ENCODE data around the gene FUT3.

Gene FUT3

DNA sequence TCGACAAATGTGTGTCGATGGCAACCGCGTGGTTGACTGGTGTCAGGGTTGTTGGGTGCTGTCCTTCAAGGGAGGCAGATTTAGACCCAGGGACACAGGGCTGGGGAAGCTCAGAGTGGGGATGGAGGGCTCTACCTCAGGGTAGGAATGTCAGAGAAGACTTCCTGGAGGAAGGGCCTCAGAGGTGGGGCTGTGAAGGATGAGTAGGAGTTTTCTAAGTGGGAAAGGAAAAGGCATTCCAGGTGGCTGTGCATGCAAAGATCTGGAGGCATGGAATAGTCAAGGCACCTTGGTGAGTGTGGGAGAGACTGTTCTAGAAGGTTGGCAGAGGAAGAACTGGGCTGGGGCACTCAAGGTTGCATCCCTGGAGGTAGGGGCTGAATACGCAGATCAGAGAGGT is 44.3 kb downstream of the FUT3 start:
- TF ChIP-seq, protein P1, sequence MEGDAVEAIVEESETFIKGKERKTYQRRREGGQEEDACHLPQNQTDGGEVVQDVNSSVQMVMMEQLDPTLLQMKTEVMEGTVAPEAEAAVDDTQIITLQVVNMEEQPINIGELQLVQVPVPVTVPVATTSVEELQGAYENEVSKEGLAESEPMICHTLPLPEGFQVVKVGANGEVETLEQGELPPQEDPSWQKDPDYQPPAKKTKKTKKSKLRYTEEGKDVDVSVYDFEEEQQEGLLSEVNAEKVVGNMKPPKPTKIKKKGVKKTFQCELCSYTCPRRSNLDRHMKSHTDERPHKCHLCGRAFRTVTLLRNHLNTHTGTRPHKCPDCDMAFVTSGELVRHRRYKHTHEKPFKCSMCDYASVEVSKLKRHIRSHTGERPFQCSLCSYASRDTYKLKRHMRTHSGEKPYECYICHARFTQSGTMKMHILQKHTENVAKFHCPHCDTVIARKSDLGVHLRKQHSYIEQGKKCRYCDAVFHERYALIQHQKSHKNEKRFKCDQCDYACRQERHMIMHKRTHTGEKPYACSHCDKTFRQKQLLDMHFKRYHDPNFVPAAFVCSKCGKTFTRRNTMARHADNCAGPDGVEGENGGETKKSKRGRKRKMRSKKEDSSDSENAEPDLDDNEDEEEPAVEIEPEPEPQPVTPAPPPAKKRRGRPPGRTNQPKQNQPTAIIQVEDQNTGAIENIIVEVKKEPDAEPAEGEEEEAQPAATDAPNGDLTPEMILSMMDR (IDR thresholded peaks at IDR 0.05; ENCODE audit: low read depth, low read length, missing control alignments), result no peak

DNA sequence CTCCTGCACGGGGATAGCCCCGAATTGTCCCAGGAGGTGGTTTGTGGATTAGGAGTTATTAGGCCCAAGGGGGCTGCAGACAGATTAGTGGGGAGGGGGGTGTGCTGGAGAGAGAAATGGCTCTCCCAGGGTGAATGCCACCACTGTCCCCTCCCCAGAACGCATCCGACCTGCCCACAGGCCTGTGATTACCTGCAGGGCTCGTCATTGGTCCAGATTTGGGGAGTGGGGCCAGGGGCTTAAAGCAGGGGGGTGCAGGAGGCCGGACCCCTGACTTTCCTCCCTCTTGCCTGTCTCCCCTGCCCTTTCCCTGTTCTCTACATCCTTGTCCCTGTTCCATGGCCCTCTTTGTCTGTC is 45.1 kb downstream of the FUT3 start:
- no peak overlapping the region for H3K4me3 ChIP-seq (ENCODE audit: low read depth, low read length)
- in situ Hi-C loops (cut with HindIII; ENCODE audit: low pct_ligation_motif_present, low sequenced_read_pairs), result no loop called here
- TF ChIP-seq, protein P1 (IDR thresholded peaks at IDR 0.05; ENCODE audit: low read depth, low read length, missing control alignments), result no peak
- no peaks in the 10 kb centered on the region for H3K36me3 ChIP-seq (replicated peaks)
- no peak overlapping the region for H3K27ac ChIP-seq
- no peak for DNase-seq
- H3K27me3 ChIP-seq (replicated peaks), result peaks cover 15% of the 10 kb centered on the region

More for the DNA sequence above, 44.3 kb downstream of the FUT3 start:
- H3K4me3 ChIP-seq (ENCODE audit: low read depth, low read length), result no peak overlapping the region
- no peak overlapping the region for H3K27ac ChIP-seq
- no peak for DNase-seq
- peaks cover 15% of the 10 kb centered on the region for H3K27me3 ChIP-seq (replicated peaks)
- no peaks in the 10 kb centered on the region for H3K36me3 ChIP-seq (replicated peaks)
- in situ Hi-C loops (cut with HindIII; ENCODE audit: low pct_ligation_motif_present, low sequenced_read_pairs), result no loop called here

DNA sequence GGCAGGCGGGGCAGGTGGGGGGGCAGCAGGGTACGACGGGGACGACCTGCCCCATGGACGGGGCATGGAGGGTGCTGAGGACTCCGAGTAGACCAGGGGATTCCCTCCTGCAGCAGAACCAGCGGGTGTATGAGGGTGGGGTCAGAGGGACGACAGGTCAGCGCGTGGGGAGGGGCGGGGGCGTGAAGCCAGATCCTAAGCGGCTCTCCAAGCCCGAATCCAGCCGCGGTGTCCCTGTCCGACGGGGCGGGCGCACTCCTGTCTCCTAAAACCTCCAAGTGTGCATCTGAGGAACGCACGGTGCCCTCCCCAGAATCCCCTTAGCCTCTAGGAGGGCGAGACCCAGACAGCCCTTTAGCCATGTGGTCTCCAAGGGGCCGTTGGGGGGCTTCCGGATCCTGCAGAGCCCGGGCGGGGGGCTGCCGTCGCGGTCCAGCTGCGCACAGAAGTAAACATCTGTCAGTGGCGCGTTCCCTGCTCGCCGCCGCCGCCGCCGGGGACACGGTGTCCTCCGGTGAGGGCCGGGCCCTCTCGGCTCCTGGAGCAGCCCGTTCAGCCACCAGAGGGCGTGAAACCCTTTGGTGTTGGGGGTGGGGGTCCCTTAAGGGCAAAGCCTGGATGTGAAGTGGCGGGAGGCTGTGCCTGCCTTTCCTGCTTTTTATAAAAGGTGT is 45.7 kb downstream of the FUT3 start:
- TF ChIP-seq, protein P1 (IDR thresholded peaks at IDR 0.05; ENCODE audit: low read depth, low read length, missing control alignments), result peak; percentile 83
- H3K27me3 ChIP-seq (replicated peaks), result peaks cover 15% of the 10 kb centered on the region
- no peak overlapping the region for H3K27ac ChIP-seq
- no peaks in the 10 kb centered on the region for H3K36me3 ChIP-seq (replicated peaks)
- peak; percentile 33 for DNase-seq
- in situ Hi-C loops (cut with HindIII; ENCODE audit: low pct_ligation_motif_present, low sequenced_read_pairs), result no loop called here
- H3K4me3 ChIP-seq (ENCODE audit: low read depth, low read length), result no peak overlapping the region

DNA sequence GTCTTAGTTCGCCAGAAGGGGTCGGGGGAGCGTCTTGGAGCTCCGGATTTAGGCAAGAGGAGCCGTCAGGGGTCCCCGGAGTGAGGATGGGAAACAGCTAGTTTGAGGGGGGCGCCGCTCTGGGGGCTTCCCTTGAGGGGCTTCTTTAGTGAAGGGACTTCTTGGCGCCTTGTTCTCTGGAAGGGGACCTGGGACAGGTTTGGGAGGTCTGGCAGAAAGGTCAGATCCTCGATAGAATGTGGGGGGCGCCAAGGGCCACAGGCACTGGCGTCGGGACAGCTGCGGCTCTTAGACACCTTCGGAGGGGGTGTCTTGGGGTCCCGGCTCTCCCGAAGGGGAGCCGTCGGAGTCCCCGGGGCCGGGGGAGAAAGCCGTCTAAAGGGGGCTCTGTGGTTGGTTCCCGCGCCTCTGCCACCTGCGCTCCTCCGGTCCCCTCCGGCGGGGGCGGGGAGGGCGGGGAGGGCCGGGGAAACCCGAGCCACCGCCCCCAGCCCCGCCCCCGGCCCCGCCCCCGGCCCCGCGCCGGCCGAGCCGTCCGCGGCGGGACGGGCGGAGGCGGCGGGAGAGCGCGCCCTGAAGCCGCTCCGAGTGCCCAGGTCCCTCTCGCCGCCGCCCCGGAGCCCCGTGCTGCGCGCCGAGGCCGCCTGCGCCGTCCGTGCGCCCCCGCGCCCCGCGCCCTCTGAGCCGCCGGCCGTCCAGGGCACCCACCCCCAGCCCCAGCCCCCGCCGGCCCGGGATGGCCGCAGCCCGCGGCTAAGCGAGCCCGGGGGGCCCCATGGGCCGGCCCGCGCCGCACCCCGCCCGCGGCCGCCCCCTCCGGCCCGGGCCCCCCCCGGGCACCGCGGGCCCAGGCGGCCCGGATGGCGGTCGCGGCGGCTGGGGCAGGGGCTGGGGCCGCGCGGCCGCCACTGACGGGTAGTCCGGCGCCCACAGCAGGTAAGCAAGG is 46.5 kb downstream of the FUT3 start, which contains the start of gene NRTN:
Gene NRTN (plus strand): TSS at position 552 of the 946 bp plus-strand sequence. CDS start 19,099 bp downstream, outside the sequence.
- H3K27me3 ChIP-seq (replicated peaks), result peaks cover 15% of the 10 kb centered on the region
- in situ Hi-C loops (cut with HindIII; ENCODE audit: low pct_ligation_motif_present, low sequenced_read_pairs), result no loop called here

DNA sequence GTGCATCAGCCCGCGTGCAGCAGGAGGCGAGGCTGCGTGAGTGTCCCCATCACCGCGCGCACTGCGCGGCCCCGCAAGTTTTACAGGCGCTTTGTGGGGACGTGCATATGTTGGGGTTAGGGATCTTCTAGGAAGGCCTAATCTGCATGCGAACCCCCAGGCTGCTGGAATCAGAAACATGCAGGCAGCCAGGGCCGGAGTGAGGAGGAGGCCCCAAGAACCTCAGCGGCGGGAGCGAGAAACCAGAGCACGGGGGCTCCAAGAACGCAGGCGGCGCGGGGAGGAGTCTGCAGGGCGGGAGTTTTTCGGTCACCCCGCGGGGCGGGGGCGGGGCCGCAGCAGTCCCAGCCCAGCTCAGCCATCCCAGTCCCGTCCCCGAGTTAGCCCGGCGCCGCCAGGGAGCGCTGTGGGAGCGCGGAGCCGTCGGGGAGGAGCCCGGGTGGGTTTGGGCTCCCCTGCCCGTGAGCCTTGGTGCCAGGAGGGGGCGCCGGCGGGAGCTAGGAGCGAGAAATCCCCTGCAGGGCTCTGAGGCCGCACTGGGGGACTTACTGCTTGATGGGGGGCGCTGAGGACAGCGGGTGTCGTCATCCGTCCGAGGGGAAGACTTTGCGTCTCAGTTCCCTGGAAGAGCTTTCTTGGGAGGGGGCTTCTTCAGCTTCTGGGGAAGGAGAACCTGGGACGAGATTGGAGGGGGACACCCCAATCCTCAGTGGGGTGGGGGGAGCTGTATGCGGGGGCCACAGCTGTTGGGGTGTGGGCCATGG is 47.3 kb downstream of the FUT3 start:
- TF ChIP-seq, protein P1 (IDR thresholded peaks at IDR 0.05; ENCODE audit: low read depth, low read length, missing control alignments), result peak; percentile 88
- peaks cover 15% of the 10 kb centered on the region for H3K27me3 ChIP-seq (replicated peaks)
- in situ Hi-C loops (cut with HindIII; ENCODE audit: low pct_ligation_motif_present, low sequenced_read_pairs), result no loop called here
- no peaks in the 10 kb centered on the region for H3K36me3 ChIP-seq (replicated peaks)
- H3K27ac ChIP-seq, result no peak overlapping the region
- peak overlapping the region; percentile 39 for H3K4me3 ChIP-seq (ENCODE audit: low read depth, low read length)
- DNase-seq, result peak; percentile 72

More for the DNA sequence above, 46.5 kb downstream of the FUT3 start, which contains the start of gene NRTN:
- Histone ChIP-seq H3K4me3 (ENCODE audit: low read depth, low read length) (no peak within 1 kb of the TSS), H3K27ac (no peak within 1 kb of the TSS), H3K36me3 (replicated peaks) (no peaks in the 10 kb centered on the region)
- no peak for DNase-seq
- TF ChIP-seq, protein P1 (IDR thresholded peaks at IDR 0.05; ENCODE audit: low read depth, low read length, missing control alignments), result no peak

Data from brain microvascular endothelial cell (primary cell).